GM18505 (cell line): ENCODE results near the gene NOX3.

Experiments
- ATAC-seq: cut with Tn5 transposase; IDR thresholded peaks from one replicate; pipeline ENCODE4 v1.9.1; 2021; ENCODE audit not compliant: unreplicated experiment
- POLR2A ChIP-seq: IDR thresholded peaks from 4 replicates; pipeline ENCODE4 v1.6.1; 2011; ENCODE audit warnings: borderline replicate concordance; ENCODE audit not compliant: insufficient read depth, insufficient read length; ENCODE audit errors: extremely low read depth

The NOX3 gene

GRCh38 chr6:155436981-155437749 is 18.5 kb downstream of the NOX3 start:
- TF ChIP-seq POLR2A = no peak
- no peak for ATAC-seq

GRCh38 chr6:155434829-155435423 is 20.7 kb downstream of the NOX3 start:
- no peak for TF ChIP-seq POLR2A
- ATAC-seq = no peak

GRCh38 chr6:155434096-155434495 is 21.5 kb downstream of the NOX3 start:
- TF ChIP-seq POLR2A = no peak

GRCh38 chr6:155432293-155432692 is 23.3 kb downstream of the NOX3 start:
- no peak for ATAC-seq
- no peak for TF ChIP-seq POLR2A

More at GRCh38 chr6:155434096-155434495, 21.5 kb downstream of the NOX3 start:
- no peak for ATAC-seq

- ATAC-seq = no peak
- no peak for TF ChIP-seq POLR2A
These were observed 26.2 kb downstream of the NOX3 start for GRCh38 chr6:155429321-155429893.

- TF ChIP-seq POLR2A = no peak
These were observed 29.2 kb downstream of the NOX3 start for GRCh38 chr6:155426408-155426945.

GRCh38 chr6:155424181-155424580 is 31.5 kb downstream of the NOX3 start:
- TF ChIP-seq POLR2A = no peak

More at GRCh38 chr6:155426408-155426945, 29.2 kb downstream of the NOX3 start:
- ATAC-seq = no peak

GRCh38 chr6:155422635-155423034 is 33.0 kb downstream of the NOX3 start:
- no peak for ATAC-seq
- no peak for TF ChIP-seq POLR2A

More at GRCh38 chr6:155424181-155424580, 31.5 kb downstream of the NOX3 start:
- ATAC-seq = no peak

- no peak for TF ChIP-seq POLR2A
- no peak for ATAC-seq
These were observed 35.1 kb downstream of the NOX3 start for GRCh38 chr6:155420492-155420891.

GRCh38 chr6:155419161-155419560 is 36.5 kb downstream of the NOX3 start:
- TF ChIP-seq POLR2A = no peak
- ATAC-seq = no peak

GRCh38 chr6:155418017-155418761 is 37.5 kb downstream of the NOX3 start:
- peak; percentile 58 for ATAC-seq
- TF ChIP-seq POLR2A = no peak

GRCh38 chr6:155417454-155417853 is 38.2 kb downstream of the NOX3 start:
- ATAC-seq = no peak
- no peak for TF ChIP-seq POLR2A

- no peak for ATAC-seq
- TF ChIP-seq POLR2A = no peak
These were observed 39.7 kb downstream of the NOX3 start for GRCh38 chr6:155415953-155416352.
